Measurements from ENCODE around the gene AADACL2.

The AADACL2 gene

DNA sequence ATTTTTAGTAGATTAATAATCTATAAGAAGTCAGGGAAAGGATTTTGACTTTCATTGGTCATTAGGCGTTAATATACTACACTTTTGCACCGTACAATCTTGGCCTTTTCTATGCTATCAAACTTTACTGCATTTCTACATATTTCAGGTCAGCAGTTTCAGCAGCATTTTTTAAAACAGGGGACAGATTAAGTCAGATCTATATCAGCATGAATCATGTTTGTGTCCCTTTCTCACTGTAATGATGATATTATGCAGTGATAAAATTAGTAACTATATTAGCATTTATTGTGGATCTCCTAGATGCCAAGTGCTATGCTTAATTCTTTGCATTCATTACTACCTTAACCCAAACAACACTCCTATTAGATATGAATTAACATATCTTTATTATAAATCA, 59.9 kb downstream of the AADACL2 start:
- TF ChIP-seq, protein P1, sequence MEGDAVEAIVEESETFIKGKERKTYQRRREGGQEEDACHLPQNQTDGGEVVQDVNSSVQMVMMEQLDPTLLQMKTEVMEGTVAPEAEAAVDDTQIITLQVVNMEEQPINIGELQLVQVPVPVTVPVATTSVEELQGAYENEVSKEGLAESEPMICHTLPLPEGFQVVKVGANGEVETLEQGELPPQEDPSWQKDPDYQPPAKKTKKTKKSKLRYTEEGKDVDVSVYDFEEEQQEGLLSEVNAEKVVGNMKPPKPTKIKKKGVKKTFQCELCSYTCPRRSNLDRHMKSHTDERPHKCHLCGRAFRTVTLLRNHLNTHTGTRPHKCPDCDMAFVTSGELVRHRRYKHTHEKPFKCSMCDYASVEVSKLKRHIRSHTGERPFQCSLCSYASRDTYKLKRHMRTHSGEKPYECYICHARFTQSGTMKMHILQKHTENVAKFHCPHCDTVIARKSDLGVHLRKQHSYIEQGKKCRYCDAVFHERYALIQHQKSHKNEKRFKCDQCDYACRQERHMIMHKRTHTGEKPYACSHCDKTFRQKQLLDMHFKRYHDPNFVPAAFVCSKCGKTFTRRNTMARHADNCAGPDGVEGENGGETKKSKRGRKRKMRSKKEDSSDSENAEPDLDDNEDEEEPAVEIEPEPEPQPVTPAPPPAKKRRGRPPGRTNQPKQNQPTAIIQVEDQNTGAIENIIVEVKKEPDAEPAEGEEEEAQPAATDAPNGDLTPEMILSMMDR (IDR thresholded peaks at IDR 0.05): no peak
- intact Hi-C loops (cut with DNase I; ENCODE audit: low total_unique reads): no loop called here

DNA sequence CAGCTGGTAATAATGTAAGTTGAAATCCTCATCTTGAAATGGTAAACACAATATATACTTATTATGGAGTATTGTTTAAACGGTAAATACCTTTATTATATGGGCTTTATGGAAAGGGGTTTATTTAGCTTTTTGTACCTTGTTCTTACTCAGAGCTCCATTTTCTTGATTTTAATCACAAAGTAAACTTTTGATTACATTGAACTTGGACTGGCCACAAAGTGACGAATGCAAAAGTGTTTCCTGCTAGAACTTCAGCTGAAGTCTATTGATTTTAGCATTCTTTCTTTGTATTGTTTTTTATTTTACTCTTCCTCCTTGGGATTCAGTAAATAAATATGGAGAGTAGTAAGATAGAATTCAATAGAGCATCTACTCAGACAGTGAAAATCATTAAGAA, 60.4 kb downstream of the AADACL2 start:
- Histone ChIP-seq H3K36me3 (no peaks in the 10 kb centered on the region), H3K9me3 (no peaks in the 10 kb centered on the region), H3K27me3 (no peaks in the 10 kb centered on the region), H3K4me3 (no peak overlapping the region), H3K4me1 (no peaks in the 10 kb centered on the region), H3K27ac (no peak overlapping the region)
- intact Hi-C loops (cut with DNase I; ENCODE audit: low total_unique reads): no loop called here
- no peak for DNase-seq
- TF ChIP-seq, protein P1 (IDR thresholded peaks at IDR 0.05): no peak

More for the DNA sequence above, 59.9 kb downstream of the AADACL2 start:
- no peak overlapping the region for H3K4me3 ChIP-seq
- no peaks in the 10 kb centered on the region for H3K4me1 ChIP-seq
- H3K36me3 ChIP-seq: no peaks in the 10 kb centered on the region
- H3K9me3 ChIP-seq: no peaks in the 10 kb centered on the region
- no peak overlapping the region for H3K27ac ChIP-seq
- no peaks in the 10 kb centered on the region for H3K27me3 ChIP-seq
- DNase-seq: no peak

- Histone ChIP-seq H3K36me3 (no peaks in the 10 kb centered on the region), H3K4me3 (no peak overlapping the region), H3K27ac (no peak overlapping the region), H3K9me3 (no peaks in the 10 kb centered on the region), H3K27me3 (no peaks in the 10 kb centered on the region), H3K4me1 (no peaks in the 10 kb centered on the region)
- intact Hi-C loops (cut with DNase I; ENCODE audit: low total_unique reads): no loop called here
- TF ChIP-seq, protein P1 (IDR thresholded peaks at IDR 0.05): no peak
- no peak for DNase-seq
Observed at GRCh38 chr3:151795276-151795675, 61.5 kb downstream of the AADACL2 start.

DNA sequence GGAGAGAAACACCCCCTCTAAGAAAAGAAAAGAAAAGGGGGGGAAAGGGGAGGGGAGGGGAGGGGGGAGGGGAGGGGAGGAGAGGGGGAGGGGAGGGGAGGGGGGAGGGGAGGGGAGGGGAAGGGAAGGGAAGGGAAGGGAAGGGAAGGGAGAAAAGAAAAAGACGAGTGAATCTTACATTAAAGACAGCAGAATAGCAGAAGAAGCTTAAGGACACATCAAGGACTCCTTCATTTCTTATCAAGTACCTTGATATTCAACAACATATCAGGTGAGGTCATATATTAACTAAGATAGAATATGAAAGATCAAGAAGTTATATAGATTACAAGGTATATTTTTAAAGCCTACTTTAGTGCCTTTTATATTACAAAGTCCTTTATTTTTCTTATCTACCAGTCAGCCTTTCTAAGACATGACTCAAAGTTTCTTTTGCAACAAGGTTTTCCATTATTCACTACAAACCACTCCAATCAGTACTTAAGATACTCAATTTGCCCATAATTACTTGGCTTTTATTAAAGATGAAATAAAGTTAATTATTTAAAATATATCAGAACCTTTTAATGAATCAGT, 62.5 kb downstream of the AADACL2 start:
- TF ChIP-seq, protein P1 (IDR thresholded peaks at IDR 0.05): no peak
- no peak overlapping the region for H3K27ac ChIP-seq
- no peaks in the 10 kb centered on the region for H3K4me1 ChIP-seq
- intact Hi-C loops (cut with DNase I; ENCODE audit: low total_unique reads): no loop called here
- no peaks in the 10 kb centered on the region for H3K36me3 ChIP-seq
- no peak overlapping the region for H3K4me3 ChIP-seq
- no peaks in the 10 kb centered on the region for H3K27me3 ChIP-seq
- DNase-seq: no peak
- H3K9me3 ChIP-seq: no peaks in the 10 kb centered on the region

DNA sequence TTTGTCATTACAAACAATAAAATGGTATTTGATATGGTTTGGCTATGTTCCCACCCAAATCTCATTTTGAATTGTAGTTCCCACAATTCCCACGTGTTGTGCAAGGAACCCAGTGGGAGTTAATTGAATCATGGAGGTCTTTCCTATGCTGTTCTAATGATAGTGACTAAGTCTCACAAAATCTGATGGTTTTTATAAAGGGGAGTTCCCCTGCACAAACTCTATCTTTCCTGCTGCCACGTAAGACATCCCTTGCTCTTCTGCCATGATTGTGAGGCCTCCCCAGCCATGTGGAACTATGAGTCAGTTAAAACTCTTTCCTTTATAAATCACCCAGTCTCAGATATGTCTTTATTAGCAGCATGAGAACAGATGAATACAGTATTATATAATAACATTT, 64.7 kb downstream of the AADACL2 start:
- H3K27ac ChIP-seq: no peak overlapping the region

More for the DNA sequence above, 64.7 kb downstream of the AADACL2 start:
- TF ChIP-seq, protein P1 (IDR thresholded peaks at IDR 0.05): no peak
- intact Hi-C loops (cut with DNase I; ENCODE audit: low total_unique reads): no loop called here
- Histone ChIP-seq H3K27me3 (no peaks in the 10 kb centered on the region), H3K36me3 (no peaks in the 10 kb centered on the region), H3K9me3 (no peaks in the 10 kb centered on the region), H3K4me3 (no peak overlapping the region), H3K4me1 (no peaks in the 10 kb centered on the region)
- no peak for DNase-seq
